Natural killer cell (primary cell): ENCODE measurements around the gene FAM170B. TPM values are rescaled to one million over a fixed set of nuclear protein-coding genes. Genes with fewer than 3 reads are reported as not detected.

Experiments used
- ATAC-seq, 3 donors: fragments of 150-1000 bp in 2 of 3; fragments of 200-7000 bp in 1 of 3; cut with Tn5 transposase; 1 replicate in 1 of 3; 2 replicates in 2 of 3; pipeline ENCODE4 v1.10.0; 2021; ENCODE audit warnings: mild to moderate bottlenecking in 2 of 3, moderate library complexity in 2 of 3
- DNase-seq, 2 donors: peaks; one replicate each; pipeline versions ENCODE4 v3.0.0 to v3.0.0-alpha.2; 2013 to 2021; ENCODE audit warnings: mixed read lengths in 1 of 2
- H3K27ac ChIP-seq: one replicate; pipeline ENCODE4 v1.5.1; 2013; ENCODE audit warnings: mild to moderate bottlenecking, low read length
- H3K27me3 ChIP-seq: one replicate; pipeline ENCODE4 v1.6.1; 2013; ENCODE audit warnings: low read length; ENCODE audit not compliant: control insufficient read depth, insufficient read depth
- H3K36me3 ChIP-seq: one replicate; pipeline ENCODE4 v1.6.1; 2013; ENCODE audit warnings: low read length; ENCODE audit not compliant: control insufficient read depth, insufficient read depth
- H3K4me1 ChIP-seq: one replicate; pipeline ENCODE4 v1.6.1; 2013; ENCODE audit warnings: low read length; ENCODE audit not compliant: control insufficient read depth, insufficient read depth
- H3K4me3 ChIP-seq: one replicate; pipeline ENCODE4 v1.5.1; 2013; ENCODE audit warnings: low read length
- H3K9me3 ChIP-seq: one replicate; pipeline ENCODE4 v1.6.1; 2013; ENCODE audit warnings: low read length; ENCODE audit not compliant: control insufficient read depth, insufficient read depth
- H3K27ac Mint-ChIP-seq, 2 donors: one replicate each; pipeline ENCODE4 v1.8.0; 2022; ENCODE audit warnings: mild to moderate bottlenecking in 2 of 2, mixed read lengths in 2 of 2, moderate library complexity in 1 of 2
- H3K27me3 Mint-ChIP-seq, 2 donors: one replicate each; pipeline ENCODE4 v1.8.0; 2022; ENCODE audit warnings: low read depth in 2 of 2, mixed read lengths in 2 of 2
- H3K36me3 Mint-ChIP-seq: one replicate; pipeline ENCODE4 v1.8.0; 2022; ENCODE audit warnings: mixed read lengths
- H3K4me1 Mint-ChIP-seq, 2 donors: one replicate each; pipeline ENCODE4 v1.8.0; 2022; ENCODE audit warnings: mixed read lengths in 2 of 2
- H3K4me3 Mint-ChIP-seq: one replicate; pipeline ENCODE4 v1.8.0; 2022; ENCODE audit warnings: mild to moderate bottlenecking, moderate library complexity, mixed read lengths
- H3K9me3 Mint-ChIP-seq, 2 donors: one replicate each; pipeline ENCODE4 v1.8.0; 2022; ENCODE audit warnings: mixed read lengths in 2 of 2
- CTCF ChIP-seq: fragments of 200-600 bp; IDR thresholded peaks from one replicate; pipeline ENCODE4 v1.8.0; 2022; ENCODE audit warnings: antibody characterized with exemption
- WGBS: methylation state at CpG from one replicate; pipeline ENCODE4 v1.1.7; 2013; ENCODE audit warnings: missing lambda C conversion rate; ENCODE audit not compliant: insufficient coverage; 5-methylcytosine and 5-hydroxymethylcytosine counted together
- intact Hi-C: fragments of 100-400 bp; cut with micrococcal nuclease; formaldehyde crosslinking; loops from one replicate; pipeline ENCODE4 v1.14.2; 2022
- total RNA-seq, 4 donors: library from RNA; stranded (reverse); fragments of 120-200 nt in 1 of 4; gene quantifications; one replicate each; pipeline versions ENCODE4 v1.2.3 to v1.2.4, GENCODE V29; 2013 to 2022

Gene FAM170B
- total RNA-seq, 3 donors from 2014 or later (not counting 1 experiment from before 2014, with no cell fraction given), result not detected

DNA sequence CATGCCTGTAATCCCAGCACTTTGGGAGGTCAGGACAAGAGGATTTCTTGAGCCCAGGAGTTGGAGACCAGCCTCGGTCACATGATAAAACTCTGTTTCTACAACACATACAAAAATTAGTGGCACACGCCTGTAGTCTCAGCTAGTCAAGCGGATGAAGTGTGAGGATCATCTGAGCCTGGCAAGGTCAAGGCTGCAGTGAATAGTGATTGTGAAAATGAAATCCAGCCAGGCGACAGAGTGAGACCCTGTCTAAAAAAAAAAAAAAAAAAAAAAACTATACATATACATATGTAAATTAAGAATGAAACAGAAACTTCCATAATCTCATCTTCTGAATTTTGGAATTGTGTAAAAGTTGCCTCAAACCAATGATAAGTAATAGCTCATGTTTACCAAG, 18.2 kb upstream of the FAM170B start:
- no peaks in the 10 kb centered on the region for H3K27me3 ChIP-seq
- intact Hi-C loops, result no loop called here
- H3K4me1 Mint-ChIP-seq, result peaks cover 34 to 37% of the 10 kb centered on the region in 2 donors
- peaks cover 0 to 4% of the 10 kb centered on the region in 2 donors for H3K27me3 Mint-ChIP-seq
- H3K36me3 ChIP-seq, result no peaks in the 10 kb centered on the region
- ATAC-seq, result no peak
- peaks cover 3% of the 10 kb centered on the region for H3K9me3 ChIP-seq
- H3K36me3 Mint-ChIP-seq, result peaks cover 15% of the 10 kb centered on the region
- DNase-seq, result no peak
- TF ChIP-seq CTCF, result no peak
- H3K9me3 Mint-ChIP-seq, result peaks cover 3 to 5% of the 10 kb centered on the region in 2 donors
- H3K4me3 ChIP-seq, result no peak overlapping the region
- H3K27ac ChIP-seq, result no peak overlapping the region
- 100% methylated on average over 3 of the region's 4 CpGs for WGBS
- peaks cover 11% of the 10 kb centered on the region for H3K4me1 ChIP-seq
- H3K27ac Mint-ChIP-seq, result no peak overlapping the region
- H3K4me3 Mint-ChIP-seq, result no peak overlapping the region

GRCh38 chr10:49151481-49151880, 17.7 kb upstream of the FAM170B start:
- 86% methylated on average over 1 of the region's 1 CpG for WGBS
- DNase-seq (no peak), ATAC-seq (no peak)
- H3K4me3 ChIP-seq, result no peak overlapping the region
- peaks cover 6% of the 10 kb centered on the region for H3K4me1 ChIP-seq
- Mint-ChIP-seq H3K9me3 (peaks cover 3 to 5% of the 10 kb centered on the region in 2 donors), H3K4me1 (peaks cover 29 to 32% of the 10 kb centered on the region in 2 donors), H3K4me3 (no peak overlapping the region), H3K36me3 (peaks cover 15% of the 10 kb centered on the region), H3K27ac (no peak overlapping the region), H3K27me3 (peaks cover 0 to 4% of the 10 kb centered on the region in 2 donors)
- H3K27me3 ChIP-seq, result no peaks in the 10 kb centered on the region
- intact Hi-C loops, result no loop called here
- no peak for TF ChIP-seq CTCF
- H3K27ac ChIP-seq, result no peak overlapping the region
- H3K36me3 ChIP-seq, result no peaks in the 10 kb centered on the region
- H3K9me3 ChIP-seq, result peaks cover 5% of the 10 kb centered on the region

GRCh38 chr10:49151025-49151445, 17.2 kb upstream of the FAM170B start:
- peaks cover 5% of the 10 kb centered on the region for H3K9me3 ChIP-seq
- ATAC-seq (no peak), DNase-seq (no peak)
- H3K9me3 Mint-ChIP-seq, result peaks cover 3 to 5% of the 10 kb centered on the region in 2 donors
- no peak for TF ChIP-seq CTCF
- H3K36me3 Mint-ChIP-seq, result peaks cover 15% of the 10 kb centered on the region
- peaks cover 26 to 27% of the 10 kb centered on the region in 2 donors for H3K4me1 Mint-ChIP-seq
- intact Hi-C loops, result no loop called here
- H3K27ac ChIP-seq, result no peak overlapping the region
- 29% methylated on average over 2 of the region's 2 CpGs for WGBS
- H3K4me3 Mint-ChIP-seq, result no peak overlapping the region
- no peaks in the 10 kb centered on the region for H3K36me3 ChIP-seq
- no peaks in the 10 kb centered on the region for H3K27me3 ChIP-seq
- H3K27ac Mint-ChIP-seq, result no peak overlapping the region
- H3K27me3 Mint-ChIP-seq, result peaks cover 4% of the 10 kb centered on the region in 2 donors
- H3K4me1 ChIP-seq, result peaks cover 4% of the 10 kb centered on the region
- no peak overlapping the region for H3K4me3 ChIP-seq

- H3K36me3 Mint-ChIP-seq, result peaks cover 15% of the 10 kb centered on the region
- H3K9me3 ChIP-seq, result peaks cover 5% of the 10 kb centered on the region
- H3K4me1 Mint-ChIP-seq, result peaks cover 21 to 24% of the 10 kb centered on the region in 2 donors
- peaks cover 4 to 10% of the 10 kb centered on the region in 2 donors for H3K27me3 Mint-ChIP-seq
- intact Hi-C loops, result no loop called here
- ATAC-seq (no peak), DNase-seq (no peak)
- H3K27ac Mint-ChIP-seq, result no peak overlapping the region
- H3K4me3 Mint-ChIP-seq, result no peak overlapping the region
- H3K27ac ChIP-seq, result no peak overlapping the region
- H3K9me3 Mint-ChIP-seq, result peaks cover 3 to 5% of the 10 kb centered on the region in 2 donors
- TF ChIP-seq CTCF, result no peak
- no peak overlapping the region for H3K4me3 ChIP-seq
- 90% methylated on average over 5 of the region's 5 CpGs for WGBS
- peaks cover 4% of the 10 kb centered on the region for H3K4me1 ChIP-seq
- no peaks in the 10 kb centered on the region for H3K27me3 ChIP-seq
- no peaks in the 10 kb centered on the region for H3K36me3 ChIP-seq
Measured at GRCh38 chr10:49150426-49150825, 16.6 kb upstream of the FAM170B start.
